Mucosa of descending colon (tissue), 3 donors: ENCODE results near the gene YDJC. TPM values are rescaled to one million over a fixed set of nuclear protein-coding genes. Genes with fewer than 3 reads are reported as not detected.
A peak's percentile ranks its signal among the peaks of the same experiment; 100 is the strongest.

Experiments
- ATAC-seq: fragments of 200-7000 bp; cut with Tn5 transposase; one replicate; pipeline ENCODE4 v1.9.1; 2020; ENCODE audit warnings: mild to moderate bottlenecking, moderate library complexity
- DNase-seq, 3 donors: peaks; one replicate each; pipeline ENCODE4 v3.0.0-alpha.2; 2020
- H3K36me3 ChIP-seq: fragments of 200-600 bp; one replicate; pipeline ENCODE4 v1.8.0; 2021; ENCODE audit warnings: low read depth, mild to moderate bottlenecking
- H3K4me1 ChIP-seq: fragments of 200-600 bp; one replicate; pipeline ENCODE4 v1.8.0; 2021; ENCODE audit warnings: low read depth, mild to moderate bottlenecking
- H3K4me3 ChIP-seq: fragments of 200-600 bp; one replicate; pipeline ENCODE4 v1.8.0; 2021; ENCODE audit warnings: mild to moderate bottlenecking
- H3K9me3 ChIP-seq: fragments of 200-600 bp; one replicate; pipeline ENCODE4 v1.8.0; 2021; ENCODE audit warnings: mild to moderate bottlenecking
- intact Hi-C, 2 donors: fragments of 100-400 bp; cut with DNase I in 1 of 2; cut with micrococcal nuclease in 1 of 2; formaldehyde crosslinking; loops; one replicate each; pipeline versions ENCODE4 v1.11.0 to v1.11.1; 2022; cut with DNase I, micrococcal nuclease
- total RNA-seq, 3 donors: library from RNA; stranded (reverse); fragmentation: NEBNext Ultra II Directional in 2 of 3; extraction: Animal tissue kit (Norgen Biotek cat#: 25700) in 2 of 3; gene quantifications; one replicate each; pipeline versions ENCODE4 v1.2.1 to v1.2.4, GENCODE V29; 2021 to 2023
- TF ChIP-seq, protein P1 (sequence below): fragments of 200-600 bp; IDR thresholded peaks from one replicate; pipeline ENCODE4 v1.8.0; 2022; ENCODE audit warnings: antibody characterized with exemption, mild to moderate bottlenecking
- donor health status: DM: no; HTN: no; CAD: no; lungs with moderate emphysema.
- donor health status: DM: no; HTN: no; CAD: no.
- donor health status: DM: no; HTN: yes; CAD: no.

Gene YDJC
- total RNA-seq, 3 donors from 2014 or later, result 12.5 to 26.5 (median 21.7) TPM

DNA sequence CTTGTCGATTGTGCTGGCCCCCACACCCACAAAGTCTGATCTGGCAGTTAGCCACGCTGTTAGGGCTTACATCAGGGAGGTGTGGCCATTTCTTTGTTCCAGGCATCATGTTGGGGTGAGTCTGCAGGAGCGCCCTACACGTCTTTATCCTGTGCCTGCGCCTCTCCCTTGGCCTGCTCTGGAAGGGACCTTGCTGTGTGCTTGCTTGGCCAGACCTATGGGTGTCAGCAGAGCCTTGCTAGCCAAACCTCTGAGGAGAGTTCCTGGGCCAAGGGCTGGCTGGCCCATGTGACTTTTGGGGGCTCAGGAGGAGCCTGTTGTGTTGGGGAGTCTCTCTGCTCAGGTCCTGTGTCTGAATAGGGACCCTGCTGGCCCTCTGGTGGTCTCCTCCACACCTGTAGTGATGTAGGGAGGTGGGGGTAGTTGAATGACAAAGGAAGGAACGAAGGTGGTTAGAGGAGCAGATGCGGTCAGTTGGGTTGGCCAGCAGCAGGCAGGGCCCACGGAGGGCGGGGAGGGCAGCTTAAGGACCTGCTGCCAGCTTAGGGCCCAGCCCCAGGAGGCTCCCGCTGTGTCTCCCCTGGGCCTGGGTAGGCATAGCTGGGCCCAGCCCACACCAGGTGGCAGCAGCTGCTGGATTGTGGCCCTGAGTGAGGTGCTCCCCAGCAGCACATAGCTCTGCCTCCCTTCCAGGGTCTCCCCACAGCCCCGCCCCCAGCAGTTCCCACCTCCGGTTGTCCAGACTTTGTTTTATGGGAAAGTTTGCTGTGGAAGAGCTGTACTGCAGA, 43.9 kb upstream of the YDJC start:
- TF ChIP-seq, protein P1, sequence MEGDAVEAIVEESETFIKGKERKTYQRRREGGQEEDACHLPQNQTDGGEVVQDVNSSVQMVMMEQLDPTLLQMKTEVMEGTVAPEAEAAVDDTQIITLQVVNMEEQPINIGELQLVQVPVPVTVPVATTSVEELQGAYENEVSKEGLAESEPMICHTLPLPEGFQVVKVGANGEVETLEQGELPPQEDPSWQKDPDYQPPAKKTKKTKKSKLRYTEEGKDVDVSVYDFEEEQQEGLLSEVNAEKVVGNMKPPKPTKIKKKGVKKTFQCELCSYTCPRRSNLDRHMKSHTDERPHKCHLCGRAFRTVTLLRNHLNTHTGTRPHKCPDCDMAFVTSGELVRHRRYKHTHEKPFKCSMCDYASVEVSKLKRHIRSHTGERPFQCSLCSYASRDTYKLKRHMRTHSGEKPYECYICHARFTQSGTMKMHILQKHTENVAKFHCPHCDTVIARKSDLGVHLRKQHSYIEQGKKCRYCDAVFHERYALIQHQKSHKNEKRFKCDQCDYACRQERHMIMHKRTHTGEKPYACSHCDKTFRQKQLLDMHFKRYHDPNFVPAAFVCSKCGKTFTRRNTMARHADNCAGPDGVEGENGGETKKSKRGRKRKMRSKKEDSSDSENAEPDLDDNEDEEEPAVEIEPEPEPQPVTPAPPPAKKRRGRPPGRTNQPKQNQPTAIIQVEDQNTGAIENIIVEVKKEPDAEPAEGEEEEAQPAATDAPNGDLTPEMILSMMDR, result no peak
- intact Hi-C loops, result no loop called here
- no peaks in the 10 kb centered on the region for H3K4me1 ChIP-seq
- no peak for DNase-seq
- ATAC-seq, result no peak
- H3K9me3 ChIP-seq, result no peaks in the 10 kb centered on the region
- no peak overlapping the region for H3K4me3 ChIP-seq
- no peaks in the 10 kb centered on the region for H3K36me3 ChIP-seq

GRCh38 chr22:21672107-21672629, 42.3 kb upstream of the YDJC start:
- DNase-seq (no peak), ATAC-seq (no peak)
- Histone ChIP-seq H3K4me3 (no peak overlapping the region), H3K9me3 (no peaks in the 10 kb centered on the region), H3K36me3 (no peaks in the 10 kb centered on the region), H3K4me1 (no peaks in the 10 kb centered on the region)
- intact Hi-C loops, result no loop called here
- TF ChIP-seq, protein P1, result no peak

DNA sequence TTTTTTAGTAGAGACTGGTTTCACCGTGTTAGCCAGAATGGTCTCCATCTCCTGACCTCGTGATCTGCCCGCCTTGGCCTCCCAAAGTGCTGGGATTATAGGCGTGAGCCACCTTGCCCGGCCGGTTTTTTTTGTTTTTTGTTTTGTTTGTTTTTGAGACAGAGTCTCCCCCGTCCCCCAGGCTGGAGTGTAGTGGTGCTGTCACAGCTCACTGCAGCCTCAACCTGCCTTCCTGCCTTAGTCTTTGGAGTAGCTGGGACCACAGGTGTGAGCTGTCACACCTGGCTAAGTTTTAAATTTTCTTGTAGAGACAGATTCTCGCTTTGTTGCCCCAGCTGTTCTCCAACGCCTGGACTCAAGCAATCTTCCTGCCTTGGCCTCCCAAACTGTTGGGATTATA, 39.2 kb upstream of the YDJC start:
- ATAC-seq, result no peak
- DNase-seq, result no peak
- Histone ChIP-seq H3K9me3 (no peaks in the 10 kb centered on the region), H3K4me3 (no peak overlapping the region), H3K4me1 (peaks cover 9% of the 10 kb centered on the region), H3K36me3 (no peaks in the 10 kb centered on the region)
- intact Hi-C loops, result no loop called here
- TF ChIP-seq, protein P1, result no peak

DNA sequence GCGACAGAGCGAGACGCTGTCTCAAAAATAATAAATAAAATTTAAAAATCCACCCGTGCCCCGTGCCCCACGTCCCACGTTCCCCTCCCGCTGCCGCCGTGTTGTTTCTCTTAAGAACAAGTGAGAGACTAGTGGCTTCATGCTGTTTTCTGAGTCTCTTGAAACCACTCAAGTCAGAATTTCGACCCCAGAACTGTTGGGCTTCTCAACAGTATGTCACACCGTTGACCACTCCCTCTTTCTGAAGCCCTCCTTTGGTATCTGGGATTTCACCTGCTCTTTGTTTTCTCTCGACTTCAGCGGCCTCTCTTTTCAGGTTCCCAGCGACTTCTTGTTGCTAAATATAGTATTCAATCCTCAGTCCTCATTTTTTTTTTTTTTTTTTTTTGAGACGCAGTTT, 37.0 kb upstream of the YDJC start:
- DNase-seq (peak in 1 of 3 donors; percentile 22), ATAC-seq (no peak)
- H3K4me1 ChIP-seq, result peaks cover 9% of the 10 kb centered on the region
- TF ChIP-seq, protein P1, result no peak
- H3K36me3 ChIP-seq, result no peaks in the 10 kb centered on the region
- intact Hi-C loops, result no loop called here
- peak overlapping the region; percentile 6 for H3K4me3 ChIP-seq
- H3K9me3 ChIP-seq, result no peaks in the 10 kb centered on the region

GRCh38 chr22:21665047-21665851, 35.4 kb upstream of the YDJC start:
- no peaks in the 10 kb centered on the region for H3K9me3 ChIP-seq
- no peaks in the 10 kb centered on the region for H3K36me3 ChIP-seq
- DNase-seq, result no peak
- H3K4me3 ChIP-seq, result no peak overlapping the region
- intact Hi-C loops, result no loop called here
- peaks cover 9% of the 10 kb centered on the region for H3K4me1 ChIP-seq
- TF ChIP-seq, protein P1, result no peak
- ATAC-seq, result no peak
